Activated naive CD4-positive, alpha-beta T cell treated with anti-CD3 and anti-CD28 coated beads, Interleukin-2, amount 50 U/mL, for 72 hours (primary cell): ENCODE results near the gene GPRASP3. TPM values are rescaled to one million over a fixed set of nuclear protein-coding genes. Genes with fewer than 3 reads are reported as not detected.
"Not testable (repeated sequence)": the region's sequence is repeated elsewhere in the genome, so short reads cannot be mapped to it uniquely, and the experiment has no call there.

Experiments used
- ATAC-seq, 2 donors: fragments of 150-1000 bp; cut with Tn5 transposase; 2 replicates each; pipeline ENCODE4 v1.10.0; 2021; ENCODE audit warnings: mild to moderate bottlenecking in 2 of 2, moderate library complexity in 2 of 2
- DNase-seq, 2 donors: peaks; one replicate each; pipeline ENCODE4 v3.0.0; 2021 to 2022; ENCODE audit warnings: low spot score in 2 of 2
- H3K27ac Mint-ChIP-seq, 2 donors: one replicate each; pipeline ENCODE4 v1.8.0; 2022; ENCODE audit warnings: mild to moderate bottlenecking in 2 of 2, mixed read lengths in 2 of 2
- H3K36me3 Mint-ChIP-seq, 2 donors: one replicate each; pipeline ENCODE4 v1.8.0; 2022; ENCODE audit warnings: mixed read lengths in 2 of 2
- H3K9me3 Mint-ChIP-seq, 2 donors: one replicate each; pipeline ENCODE4 v1.8.0; 2022; ENCODE audit warnings: mixed read lengths in 2 of 2
- total RNA-seq, 2 donors: library from RNA; stranded (reverse); gene quantifications; one replicate each; pipeline ENCODE4 v1.2.3, GENCODE V29; 2022

The GPRASP3 gene, protein sequence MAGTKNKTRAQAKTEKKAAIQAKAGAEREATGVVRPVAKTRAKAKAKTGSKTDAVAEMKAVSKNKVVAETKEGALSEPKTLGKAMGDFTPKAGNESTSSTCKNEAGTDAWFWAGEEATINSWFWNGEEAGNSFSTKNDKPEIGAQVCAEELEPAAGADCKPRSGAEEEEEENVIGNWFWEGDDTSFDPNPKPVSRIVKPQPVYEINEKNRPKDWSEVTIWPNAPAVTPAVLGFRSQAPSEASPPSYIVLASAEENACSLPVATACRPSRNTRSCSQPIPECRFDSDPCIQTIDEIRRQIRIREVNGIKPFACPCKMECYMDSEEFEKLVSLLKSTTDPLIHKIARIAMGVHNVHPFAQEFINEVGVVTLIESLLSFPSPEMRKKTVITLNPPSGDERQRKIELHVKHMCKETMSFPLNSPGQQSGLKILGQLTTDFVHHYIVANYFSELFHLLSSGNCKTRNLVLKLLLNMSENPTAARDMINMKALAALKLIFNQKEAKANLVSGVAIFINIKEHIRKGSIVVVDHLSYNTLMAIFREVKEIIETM
- 1 to 10 TPM; 1.6 to 3.1 TPM for total RNA-seq

- Mint-ChIP-seq H3K9me3 (no peaks in the 10 kb centered on the region), H3K27ac (peak within 1 kb of the TSS; percentile 84 to 98), H3K36me3 (no peaks in the 10 kb centered on the region)
- DNase-seq (peak; percentile 60 to 64), ATAC-seq (peak; percentile 99 to 100)
These were observed at the start of gene GPRASP3 for GRCh38 chrX:102720237-102721168. Gene GPRASP3 (plus strand): TSS chrX:102720743. CDS start chrX:102748996, 28,253 bp downstream.

GRCh38 chrX:102672856-102673255 lies 47.7 kb upstream of the GPRASP3 start:
- H3K36me3 Mint-ChIP-seq = peaks cover 10 to 18% of the 10 kb centered on the region in 2 donors
- no peak for DNase-seq
- H3K27ac Mint-ChIP-seq = no peak overlapping the region
- no peaks in the 10 kb centered on the region for H3K9me3 Mint-ChIP-seq
- ATAC-seq = no peak

GRCh38 chrX:102677479-102677878 lies 43.1 kb upstream of the GPRASP3 start:
- Mint-ChIP-seq H3K36me3 (peaks cover 12 to 17% of the 10 kb centered on the region in 2 donors), H3K9me3 (peaks cover 5 to 15% of the 10 kb centered on the region in 2 donors)
- not testable (repeated sequence) for ATAC-seq, DNase-seq, H3K27ac Mint-ChIP-seq

DNA sequence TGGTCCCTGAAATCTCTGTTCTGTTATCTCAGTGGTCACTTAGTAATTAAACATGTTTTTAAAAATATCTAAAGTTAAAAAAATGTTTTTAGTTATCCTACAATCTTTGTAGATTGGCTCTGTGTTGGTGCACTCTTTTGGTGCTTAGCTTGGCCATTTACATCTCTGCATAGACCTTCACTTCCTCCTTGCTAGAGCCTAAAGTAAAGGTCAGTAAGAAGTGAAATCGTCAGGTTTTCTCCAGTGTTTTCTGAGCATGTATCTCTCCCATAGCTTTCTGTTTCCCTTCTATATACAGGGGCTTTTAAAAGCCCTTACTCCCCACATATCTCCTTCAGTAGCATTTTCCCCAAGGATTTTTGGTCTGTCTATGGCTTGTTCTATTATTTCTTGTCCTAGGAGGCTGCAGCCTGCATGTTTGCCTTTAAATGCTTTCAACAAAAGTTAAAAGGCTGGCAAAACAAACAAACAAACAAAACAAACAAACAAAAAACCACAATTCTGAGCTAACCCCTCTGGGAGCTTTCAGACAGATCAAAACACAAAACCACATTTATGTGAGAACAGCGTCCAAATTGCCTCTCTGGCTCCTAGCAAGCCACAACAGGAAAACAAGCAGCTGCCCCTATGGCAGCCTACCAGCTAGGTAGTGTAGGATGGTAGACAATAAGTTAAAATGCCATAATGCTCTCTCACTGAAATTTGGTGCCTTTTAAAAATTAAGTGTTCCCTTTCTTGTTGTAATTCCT lies 35.6 kb upstream of the GPRASP3 start:
- no peak for ATAC-seq
- H3K9me3 Mint-ChIP-seq = peaks cover 5 to 19% of the 10 kb centered on the region in 2 donors
- DNase-seq = no peak
- H3K27ac Mint-ChIP-seq = no peak overlapping the region
- peaks cover 13% of the 10 kb centered on the region in 2 donors for H3K36me3 Mint-ChIP-seq

GRCh38 chrX:102694749-102695148 lies 25.8 kb upstream of the GPRASP3 start:
- peaks cover 0 to 3% of the 10 kb centered on the region in 2 donors for H3K9me3 Mint-ChIP-seq
- H3K36me3 Mint-ChIP-seq = peaks cover 0 to 11% of the 10 kb centered on the region in 2 donors
- no peak for DNase-seq
- no peak for ATAC-seq
- no peak overlapping the region for H3K27ac Mint-ChIP-seq

- Mint-ChIP-seq H3K9me3 (no peaks in the 10 kb centered on the region), H3K36me3 (peaks cover 0 to 6% of the 10 kb centered on the region in 2 donors), H3K27ac (no peak overlapping the region)
- ATAC-seq = no peak
- no peak for DNase-seq
These were observed 24.2 kb upstream of the GPRASP3 start for GRCh38 chrX:102696306-102696705.

DNA sequence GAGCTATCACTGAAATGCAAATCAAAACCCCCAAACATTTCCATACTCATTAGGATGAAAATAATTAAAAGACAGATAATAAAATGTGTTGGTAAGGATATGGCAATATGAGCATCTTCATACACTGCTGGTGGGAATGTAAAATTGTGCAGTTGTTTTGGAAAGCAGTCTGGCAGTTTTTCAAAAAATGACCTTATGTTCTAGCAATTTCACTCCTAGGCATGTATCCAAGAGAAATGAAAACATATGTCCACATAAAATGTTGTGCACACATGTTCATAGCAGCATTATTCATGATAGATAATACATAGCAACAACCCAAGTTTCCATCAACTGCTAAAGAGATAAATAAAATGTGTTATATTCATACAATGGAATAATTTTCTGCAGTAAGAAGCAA lies 23.0 kb upstream of the GPRASP3 start:
- DNase-seq = no peak
- H3K27ac Mint-ChIP-seq = no peak overlapping the region
- ATAC-seq = no peak
- peaks cover 3 to 4% of the 10 kb centered on the region in 2 donors for H3K9me3 Mint-ChIP-seq
- peaks cover 0 to 9% of the 10 kb centered on the region in 2 donors for H3K36me3 Mint-ChIP-seq

DNA sequence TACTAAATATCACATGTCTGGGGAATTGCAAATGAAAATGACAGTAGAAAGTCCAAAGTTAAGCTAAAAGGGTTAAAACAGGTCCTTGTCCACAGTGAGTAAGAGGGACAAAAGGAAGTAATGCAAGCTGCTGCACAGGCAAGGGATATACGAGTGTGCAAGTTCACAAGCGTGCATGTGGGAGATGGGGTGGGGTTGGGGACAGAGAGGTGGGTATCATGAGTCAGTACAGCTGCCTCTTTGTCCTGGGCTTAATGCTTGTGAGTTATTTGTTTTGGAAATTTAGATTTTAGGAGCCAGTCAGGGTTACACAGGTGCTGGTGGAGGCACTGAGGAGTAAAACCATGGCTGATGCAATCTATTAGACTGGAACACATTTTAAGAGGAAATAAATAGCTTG lies 11.6 kb upstream of the GPRASP3 start:
- Mint-ChIP-seq H3K9me3 (no peaks in the 10 kb centered on the region), H3K27ac (no peak overlapping the region), H3K36me3 (peaks cover 0 to 6% of the 10 kb centered on the region in 2 donors)
- ATAC-seq = no peak
- DNase-seq = no peak

GRCh38 chrX:102711872-102712215 lies 8.7 kb upstream of the GPRASP3 start:
- Mint-ChIP-seq H3K36me3 (peaks cover 0 to 6% of the 10 kb centered on the region in 2 donors), H3K9me3 (no peaks in the 10 kb centered on the region), H3K27ac (no peak overlapping the region)
- no peak for DNase-seq
- no peak for ATAC-seq

DNA sequence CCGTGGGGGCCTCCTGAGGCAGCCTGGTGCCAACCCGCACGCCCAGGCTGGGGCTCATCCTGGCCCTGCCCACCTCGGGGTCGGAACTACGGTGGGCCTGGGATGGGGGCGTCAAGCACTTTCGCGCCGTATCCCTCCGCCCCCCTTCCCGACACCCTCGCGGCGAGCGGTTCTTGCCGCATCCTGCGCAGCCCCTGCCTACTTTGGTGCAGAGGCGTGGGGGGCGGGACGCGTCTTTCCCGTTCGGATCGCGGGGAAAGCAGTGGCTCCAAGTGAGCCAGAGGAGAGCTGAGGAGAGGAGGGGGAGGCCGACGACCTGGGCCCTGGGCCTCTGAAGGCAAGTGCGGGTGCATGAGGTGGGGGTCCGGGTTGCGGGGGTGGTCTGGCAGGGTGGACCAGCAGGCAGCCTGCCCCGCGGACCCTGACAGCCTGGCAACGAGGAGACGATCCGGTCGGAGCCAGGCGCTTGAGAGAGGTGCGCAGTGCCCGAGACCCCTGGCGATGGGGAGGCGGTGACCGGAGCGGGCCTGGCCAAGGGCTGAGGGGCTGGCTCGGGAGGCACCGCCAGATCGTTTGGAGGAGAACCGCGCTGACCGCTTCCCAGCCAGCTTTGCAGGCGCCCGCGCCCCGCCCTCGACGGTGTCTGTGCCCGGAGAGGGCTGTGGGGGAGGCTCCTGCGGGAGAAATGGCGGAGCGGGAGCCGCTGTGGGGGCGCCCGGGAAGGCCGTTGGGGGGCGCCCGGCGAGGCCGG lies 8.2 kb upstream of the GPRASP3 start, which contains the start of gene GPRASP2:
GPRASP2 (plus strand) TSS at position 233 of the 751 bp plus-strand sequence. CDS start 2,422 bp downstream, outside the sequence.
- no peak for DNase-seq
- peak; percentile 59 to 60 for ATAC-seq
- Mint-ChIP-seq H3K27ac (no peak within 1 kb of the TSS), H3K36me3 (peaks cover 0 to 6% of the 10 kb centered on the region in 2 donors), H3K9me3 (no peaks in the 10 kb centered on the region)

- Mint-ChIP-seq H3K27ac (no peak overlapping the region), H3K36me3 (peaks cover 0 to 6% of the 10 kb centered on the region in 2 donors), H3K9me3 (no peaks in the 10 kb centered on the region)
- ATAC-seq = peak; percentile 35 to 51
- no peak for DNase-seq
These were observed 7.4 kb upstream of the GPRASP3 start for GRCh38 chrX:102712981-102713625.

DNA sequence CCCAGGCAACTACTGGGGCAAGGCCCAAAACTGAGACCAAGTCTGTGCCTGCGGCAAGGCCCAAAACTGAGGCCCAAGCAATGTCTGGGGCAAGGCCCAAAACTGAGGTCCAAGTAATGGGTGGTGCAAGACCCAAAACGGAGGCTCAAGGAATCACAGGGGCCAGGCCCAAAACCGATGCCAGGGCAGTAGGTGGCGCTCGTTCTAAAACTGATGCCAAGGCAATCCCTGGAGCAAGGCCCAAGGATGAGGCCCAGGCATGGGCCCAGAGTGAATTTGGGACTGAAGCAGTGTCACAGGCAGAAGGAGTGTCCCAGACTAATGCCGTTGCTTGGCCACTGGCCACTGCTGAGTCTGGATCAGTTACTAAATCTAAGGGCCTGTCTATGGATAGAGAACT lies 5.5 kb upstream of the GPRASP3 start:
- no peak for ATAC-seq
- no peaks in the 10 kb centered on the region for H3K9me3 Mint-ChIP-seq
- peak overlapping the region in 1 of 2 donors; percentile 30 for H3K27ac Mint-ChIP-seq
- H3K36me3 Mint-ChIP-seq = peaks cover 0 to 6% of the 10 kb centered on the region in 2 donors
- DNase-seq = no peak

DNA sequence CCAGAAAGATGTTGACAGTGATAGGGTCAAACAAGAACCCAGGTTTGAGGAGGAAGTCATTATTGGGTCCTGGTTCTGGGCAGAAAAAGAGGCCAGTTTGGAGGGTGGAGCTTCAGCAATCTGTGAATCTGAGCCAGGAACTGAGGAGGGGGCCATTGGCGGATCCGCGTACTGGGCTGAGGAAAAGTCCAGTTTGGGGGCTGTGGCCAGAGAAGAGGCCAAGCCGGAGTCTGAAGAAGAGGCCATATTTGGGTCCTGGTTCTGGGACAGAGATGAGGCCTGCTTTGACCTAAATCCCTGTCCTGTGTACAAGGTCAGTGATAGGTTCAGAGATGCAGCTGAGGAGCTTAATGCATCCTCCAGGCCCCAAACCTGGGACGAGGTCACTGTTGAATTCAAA lies 4.6 kb upstream of the GPRASP3 start:
- H3K27ac Mint-ChIP-seq = peak overlapping the region in 1 of 2 donors; percentile 30
- ATAC-seq (no peak), DNase-seq (no peak)
- H3K9me3 Mint-ChIP-seq = no peaks in the 10 kb centered on the region
- H3K36me3 Mint-ChIP-seq = peaks cover 0 to 6% of the 10 kb centered on the region in 2 donors

DNA sequence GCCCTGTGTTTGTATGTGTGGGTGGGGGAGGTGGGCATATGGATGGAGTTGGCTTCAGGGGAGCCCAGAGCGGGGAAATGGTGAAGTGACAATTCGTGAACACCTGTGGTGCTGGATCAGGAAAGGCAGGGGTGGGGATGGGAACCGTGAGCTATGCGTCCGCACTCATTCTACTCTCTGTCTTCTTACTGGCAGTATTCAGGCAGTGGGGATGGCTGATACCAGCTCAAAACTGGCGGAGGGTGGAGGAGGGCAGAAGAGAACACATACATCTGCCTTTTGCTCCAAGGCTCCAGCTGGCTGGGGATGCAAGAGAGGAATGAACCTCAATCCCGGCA lies 595 bp downstream of the GPRASP3 start:
- DNase-seq, H3K9me3 Mint-ChIP-seq, H3K27ac Mint-ChIP-seq, H3K36me3 Mint-ChIP-seq, ATAC-seq: not testable (repeated sequence)

DNA sequence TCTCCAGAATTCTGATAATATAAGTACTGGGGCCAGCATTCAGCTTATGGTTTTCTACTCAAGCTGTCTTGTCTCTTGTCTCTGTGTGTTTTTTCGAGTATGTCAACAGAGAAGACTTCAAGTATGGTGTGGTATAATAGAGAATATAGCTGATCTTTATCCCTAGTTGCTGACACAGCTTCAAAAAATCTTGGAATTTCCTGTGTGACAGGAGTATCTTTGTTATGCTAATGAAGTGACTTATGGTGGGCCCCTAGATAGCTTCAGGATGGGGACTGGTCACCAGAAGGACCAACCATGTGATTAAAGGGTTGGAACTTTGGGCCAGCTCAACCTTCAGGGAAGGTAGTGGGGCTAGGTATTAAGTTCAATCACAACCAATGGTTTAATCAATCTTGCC lies 2.9 kb downstream of the GPRASP3 start:
- H3K36me3 Mint-ChIP-seq = peaks cover 0 to 5% of the 10 kb centered on the region in 2 donors
- H3K9me3 Mint-ChIP-seq = no peaks in the 10 kb centered on the region
- ATAC-seq (no peak), DNase-seq (no peak)
- no peak overlapping the region for H3K27ac Mint-ChIP-seq
